GM12892 (cell line): ENCODE measurements around the gene ALKAL2. TPM values are rescaled to one million over a fixed set of nuclear protein-coding genes. Genes with fewer than 3 reads are reported as not detected.
A peak's percentile ranks its signal among the peaks of the same experiment; 100 is the strongest.
"Not testable (repeated sequence)": the region's sequence is repeated elsewhere in the genome, so short reads cannot be mapped to it uniquely, and the experiment has no call there.

Experiments
- DNase-seq: peaks from one replicate; pipeline ENCODE4 v3.0.0; 2011; ENCODE audit not compliant: insufficient read length
- FAIRE-seq: peaks from 2 replicates; lab custom pipeline; 2011; peaks lifted over from hg19 to GRCh38; lab: Jason Lieb, UNC
- POLR2A ChIP-seq: IDR thresholded peaks from 2 replicates; pipeline ENCODE4 v1.6.1; 2011; ENCODE audit warnings: low read depth, low read length, control low read depth
- POLR2AphosphoS5 ChIP-seq: IDR thresholded peaks from 2 replicates; pipeline ENCODE4 v1.6.1; 2011; ENCODE audit warnings: low read depth, low read length, control low read depth
- TAF1 ChIP-seq: IDR thresholded peaks from 2 replicates; pipeline ENCODE4 v1.6.1; 2011; ENCODE audit warnings: low read depth, mild to moderate bottlenecking, control low read depth, low read length, borderline replicate concordance
- polyA plus RNA-seq: library from polyadenylated mRNA; unstranded; fragments of >200 nt; gene quantifications from one replicate; pipeline ENCODE4 v1.2.1, GENCODE V29; 2012; ENCODE audit warnings: missing spikeins, inconsistent platforms; ENCODE audit not compliant: missing spikeins

Gene ALKAL2
- not detected for polyA plus RNA-seq

- FAIRE-seq = no peak
- TF ChIP-seq POLR2A (no peak), POLR2AphosphoS5 (no peak), TAF1 (no peak)
- peak; percentile 29 for DNase-seq
These were observed at the start of gene ALKAL2 for GRCh38 chr2:287911-288757. ALKAL2 (minus strand) TSS chr2:288091; CDS start chr2:287835, 256 bp downstream.

- DNase-seq, FAIRE-seq: not testable (repeated sequence)
These were observed 49.1 kb upstream of the ALKAL2 start for GRCh38 chr2:336949-337348.

GRCh38 chr2:336360-336759, 48.5 kb upstream of the ALKAL2 start:
- TF ChIP-seq TAF1 (no peak), POLR2A (no peak), POLR2AphosphoS5 (no peak)
- FAIRE-seq = no peak

GRCh38 chr2:332592-332991, 44.7 kb upstream of the ALKAL2 start:
- no peak for FAIRE-seq

More at GRCh38 chr2:336360-336759, 48.5 kb upstream of the ALKAL2 start:
- no peak for DNase-seq

GRCh38 chr2:328761-329160, 40.9 kb upstream of the ALKAL2 start:
- no peak for TF ChIP-seq TAF1
- no peak for TF ChIP-seq POLR2AphosphoS5
- TF ChIP-seq POLR2A = no peak
- FAIRE-seq (no peak), DNase-seq (no peak)

More at GRCh38 chr2:332592-332991, 44.7 kb upstream of the ALKAL2 start:
- TF ChIP-seq POLR2AphosphoS5 (no peak), POLR2A (no peak), TAF1 (no peak)
- no peak for DNase-seq

GRCh38 chr2:323035-323434, 35.1 kb upstream of the ALKAL2 start:
- no peak for TF ChIP-seq POLR2A
- no peak for TF ChIP-seq TAF1
- no peak for TF ChIP-seq POLR2AphosphoS5
- FAIRE-seq (no peak), DNase-seq (no peak)

- TF ChIP-seq TAF1 (no peak), POLR2AphosphoS5 (no peak), POLR2A (no peak)
- FAIRE-seq (no peak), DNase-seq (no peak)
These were observed 34.4 kb upstream of the ALKAL2 start for GRCh38 chr2:322326-322725.

GRCh38 chr2:320561-320960, 32.7 kb upstream of the ALKAL2 start:
- DNase-seq (no peak), FAIRE-seq (no peak)
- TF ChIP-seq POLR2AphosphoS5 (no peak), TAF1 (no peak), POLR2A (no peak)

- FAIRE-seq (no peak), DNase-seq (no peak)
- no peak for TF ChIP-seq TAF1
- TF ChIP-seq POLR2A = no peak
- TF ChIP-seq POLR2AphosphoS5 = no peak
These were observed 31.2 kb upstream of the ALKAL2 start for GRCh38 chr2:319059-319600.

GRCh38 chr2:317501-318424, 29.9 kb upstream of the ALKAL2 start:
- TF ChIP-seq POLR2AphosphoS5 (no peak), TAF1 (no peak), POLR2A (no peak)
- DNase-seq (no peak), FAIRE-seq (no peak)

GRCh38 chr2:316381-316780, 28.5 kb upstream of the ALKAL2 start:
- TF ChIP-seq POLR2A (no peak), TAF1 (no peak), POLR2AphosphoS5 (no peak)
- no peak for DNase-seq
- no peak for FAIRE-seq

GRCh38 chr2:315925-316324, 28.0 kb upstream of the ALKAL2 start:
- not testable (repeated sequence) for DNase-seq, FAIRE-seq
